D721Med (cell line): ENCODE measurements around the gene ZNF331.

Experiments used
- DNase-seq: peaks from one replicate; pipeline ENCODE4 v3.0.0; 2011; ENCODE audit warnings: low spot score; ENCODE audit not compliant: insufficient read length
- FAIRE-seq: peaks from 2 replicates; lab custom pipeline; 2011; peaks lifted over from hg19 to GRCh38; lab: Jason Lieb, UNC
- TF ChIP-seq, protein P1 (sequence below): IDR thresholded peaks from 2 replicates; pipeline ENCODE4 v1.5.1; 2012; ENCODE audit warnings: mild to moderate bottlenecking, control low read depth; ENCODE audit not compliant: insufficient read depth; ENCODE audit errors: missing control alignments

The ZNF331 gene

DNA sequence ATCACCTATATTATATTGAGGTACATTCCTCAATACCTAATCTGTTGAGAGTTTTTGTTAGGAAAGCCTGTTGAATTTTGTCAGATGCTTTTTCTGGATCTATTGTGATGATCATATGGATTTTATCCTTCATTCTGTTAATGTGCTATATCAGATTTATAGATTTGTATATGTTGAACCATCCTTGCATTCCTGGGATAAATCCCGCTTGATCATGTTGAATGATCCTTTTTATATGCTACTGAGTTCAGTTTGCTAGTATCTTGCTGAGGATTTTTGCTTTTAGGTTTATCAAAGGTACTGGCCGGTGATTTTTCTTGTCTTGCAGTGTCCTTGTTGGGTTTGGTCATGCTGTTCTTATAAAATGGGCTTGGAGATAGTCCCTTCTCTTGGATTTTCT lies 12.0 kb upstream of the ZNF331 start:
- FAIRE-seq (no peak), DNase-seq (no peak)
- TF ChIP-seq, protein P1, sequence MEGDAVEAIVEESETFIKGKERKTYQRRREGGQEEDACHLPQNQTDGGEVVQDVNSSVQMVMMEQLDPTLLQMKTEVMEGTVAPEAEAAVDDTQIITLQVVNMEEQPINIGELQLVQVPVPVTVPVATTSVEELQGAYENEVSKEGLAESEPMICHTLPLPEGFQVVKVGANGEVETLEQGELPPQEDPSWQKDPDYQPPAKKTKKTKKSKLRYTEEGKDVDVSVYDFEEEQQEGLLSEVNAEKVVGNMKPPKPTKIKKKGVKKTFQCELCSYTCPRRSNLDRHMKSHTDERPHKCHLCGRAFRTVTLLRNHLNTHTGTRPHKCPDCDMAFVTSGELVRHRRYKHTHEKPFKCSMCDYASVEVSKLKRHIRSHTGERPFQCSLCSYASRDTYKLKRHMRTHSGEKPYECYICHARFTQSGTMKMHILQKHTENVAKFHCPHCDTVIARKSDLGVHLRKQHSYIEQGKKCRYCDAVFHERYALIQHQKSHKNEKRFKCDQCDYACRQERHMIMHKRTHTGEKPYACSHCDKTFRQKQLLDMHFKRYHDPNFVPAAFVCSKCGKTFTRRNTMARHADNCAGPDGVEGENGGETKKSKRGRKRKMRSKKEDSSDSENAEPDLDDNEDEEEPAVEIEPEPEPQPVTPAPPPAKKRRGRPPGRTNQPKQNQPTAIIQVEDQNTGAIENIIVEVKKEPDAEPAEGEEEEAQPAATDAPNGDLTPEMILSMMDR, result no peak

DNA sequence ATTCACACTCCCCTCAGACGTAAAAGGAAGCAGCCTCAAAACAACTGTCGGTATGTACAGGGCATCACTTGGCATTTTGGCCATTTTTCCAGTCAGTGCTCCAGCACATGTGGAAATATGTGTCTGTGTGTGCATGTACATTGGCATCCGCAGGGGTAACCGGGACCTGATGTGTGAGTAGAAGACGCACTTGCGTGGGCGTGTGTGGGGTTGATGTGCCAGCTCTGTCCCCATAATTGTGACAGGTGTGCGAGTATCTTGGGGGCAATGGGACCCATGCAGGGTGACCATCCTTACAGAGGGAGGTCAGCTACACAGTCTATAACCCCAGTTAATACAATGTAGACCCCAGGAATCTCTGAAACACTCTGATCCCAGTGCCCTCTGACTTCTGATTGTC lies 7.3 kb upstream of the ZNF331 start:
- DNase-seq (no peak), FAIRE-seq (no peak)
- TF ChIP-seq, protein P1, result no peak

DNA sequence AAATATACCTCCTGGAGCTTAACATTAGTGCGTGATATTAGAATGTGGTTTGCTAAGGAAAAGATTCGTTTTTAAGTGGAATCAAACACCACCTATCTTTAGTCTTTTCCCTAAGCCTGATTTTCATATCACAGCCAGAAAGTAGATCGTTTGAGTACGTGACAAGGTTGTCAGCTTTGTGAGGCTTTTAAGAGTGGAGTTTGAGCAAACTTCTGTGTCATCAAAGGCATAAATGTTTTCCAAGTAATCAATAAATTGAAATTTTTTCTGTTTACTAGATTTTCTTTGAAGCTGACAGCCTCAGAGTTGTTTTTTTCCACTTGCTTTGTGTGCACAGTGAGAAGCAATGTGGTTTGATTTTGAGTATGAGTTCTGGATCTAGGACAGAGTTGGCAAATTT lies 6.5 kb upstream of the ZNF331 start:
- TF ChIP-seq, protein P1, result no peak
- DNase-seq, result no peak
- no peak for FAIRE-seq

DNA sequence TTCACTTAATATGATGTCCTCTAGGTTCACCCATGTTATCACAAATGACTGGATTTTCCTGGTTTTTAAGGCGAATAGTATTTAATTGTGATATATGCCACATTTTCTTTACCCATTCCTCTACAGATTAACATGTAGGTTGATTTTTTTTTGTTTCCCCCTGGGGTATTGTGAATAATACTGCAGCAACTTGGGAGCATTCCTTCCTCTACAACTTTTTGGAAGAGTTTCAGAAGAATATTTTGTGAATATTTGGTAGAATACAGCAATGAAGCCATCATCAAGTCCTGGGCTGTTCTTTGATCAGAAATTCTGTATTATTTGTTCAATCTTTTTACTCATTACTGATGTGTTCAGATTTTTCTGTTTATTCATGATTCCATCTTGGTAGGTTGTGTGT lies 5.6 kb upstream of the ZNF331 start:
- FAIRE-seq, result no peak
- TF ChIP-seq, protein P1, result no peak
- DNase-seq, result no peak

DNA sequence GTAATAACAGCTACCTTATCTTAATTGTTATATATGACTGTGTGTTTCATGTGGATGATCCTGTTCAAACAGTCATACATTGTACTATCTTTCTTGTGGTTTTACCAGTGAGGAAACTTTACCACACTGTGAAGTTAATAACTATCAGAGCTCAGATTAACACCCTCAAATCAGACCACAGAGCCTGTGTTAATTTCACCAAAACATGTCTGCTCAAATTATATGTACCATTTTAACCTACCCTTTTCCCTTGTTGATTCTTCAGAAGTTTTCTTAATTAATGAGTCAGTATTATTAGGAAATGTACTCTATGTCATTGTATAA lies 1.8 kb upstream of the ZNF331 start:
- TF ChIP-seq, protein P1, result no peak
- no peak for FAIRE-seq
- DNase-seq, result no peak

DNA sequence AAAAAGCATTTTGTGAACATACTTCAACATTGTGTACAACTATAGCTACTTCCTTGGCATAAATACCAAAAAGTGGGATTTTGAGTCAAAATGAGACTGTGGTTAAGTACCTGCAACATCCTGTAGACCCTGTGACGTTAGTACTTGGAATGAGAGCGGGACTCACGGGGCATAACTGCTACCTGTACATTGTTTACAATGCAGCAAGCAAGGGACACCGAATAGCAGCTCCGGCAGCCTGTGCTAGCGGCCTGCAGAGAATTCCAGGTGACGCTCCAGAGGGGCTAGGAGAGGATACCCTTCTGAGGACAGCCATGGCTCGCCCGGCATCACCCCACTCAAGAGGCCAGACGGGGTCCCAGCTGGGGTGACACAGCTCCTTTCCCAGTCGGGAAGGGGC lies 824 bp upstream of the ZNF331 start:
- FAIRE-seq, result no peak
- TF ChIP-seq, protein P1, result no peak
- DNase-seq, result no peak

DNA sequence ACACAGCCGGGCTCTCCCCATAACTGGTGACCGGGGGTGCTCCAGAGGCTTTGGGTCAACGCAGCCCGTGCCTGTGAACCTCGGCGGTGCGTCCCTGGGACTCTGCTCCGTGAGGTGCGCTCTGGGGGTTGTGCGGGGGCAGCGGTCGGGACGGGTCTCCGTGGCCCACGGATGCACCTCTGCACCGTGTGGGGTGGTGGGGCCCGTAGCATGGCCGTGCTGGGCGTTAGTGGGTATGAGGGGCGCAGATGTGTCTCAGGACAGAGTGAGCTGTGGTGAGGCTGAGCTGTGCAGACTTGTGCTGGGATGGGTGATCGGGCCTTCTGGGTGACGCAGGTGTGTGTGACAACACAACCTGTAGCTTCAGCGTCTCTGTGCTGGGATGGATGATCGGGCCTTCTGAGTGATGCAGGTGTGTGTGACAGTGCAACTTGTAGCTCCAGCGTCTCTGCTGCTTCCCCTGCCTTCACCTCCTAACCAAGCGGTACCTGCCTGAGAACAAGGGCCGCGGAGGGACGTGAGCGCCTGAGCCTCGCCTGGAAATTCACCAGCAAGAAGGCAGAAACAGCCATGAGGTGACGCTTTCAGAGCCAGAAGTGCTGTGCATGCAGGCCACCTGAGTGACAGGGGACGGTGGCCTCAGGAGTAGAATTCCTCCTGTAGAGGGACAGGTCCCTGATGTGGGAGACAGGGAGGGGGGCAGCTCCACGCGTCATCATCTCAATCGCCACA lies 599 bp downstream of the ZNF331 start:
- DNase-seq (no peak), FAIRE-seq (no peak)
- TF ChIP-seq, protein P1, result no peak
